Loucy (cell line): ENCODE results near the gene TOR3A.

Experiments used
- EZH2phosphoT487 ChIP-seq: fragments of 200-600 bp; IDR thresholded peaks from 2 replicates; pipeline ENCODE4 v1.6.1; 2018; ENCODE audit warnings: antibody characterized with exemption, mild to moderate bottlenecking, moderate library complexity, borderline replicate concordance
- TF ChIP-seq, protein P1 (sequence below): fragments of 200-600 bp; sonication (generic); conservative IDR thresholded peaks from 2 replicates; pipeline ENCODE4 v1.5.1; 2014; ENCODE audit warnings: mild to moderate bottlenecking, antibody characterized with exemption, low read length

DNA sequence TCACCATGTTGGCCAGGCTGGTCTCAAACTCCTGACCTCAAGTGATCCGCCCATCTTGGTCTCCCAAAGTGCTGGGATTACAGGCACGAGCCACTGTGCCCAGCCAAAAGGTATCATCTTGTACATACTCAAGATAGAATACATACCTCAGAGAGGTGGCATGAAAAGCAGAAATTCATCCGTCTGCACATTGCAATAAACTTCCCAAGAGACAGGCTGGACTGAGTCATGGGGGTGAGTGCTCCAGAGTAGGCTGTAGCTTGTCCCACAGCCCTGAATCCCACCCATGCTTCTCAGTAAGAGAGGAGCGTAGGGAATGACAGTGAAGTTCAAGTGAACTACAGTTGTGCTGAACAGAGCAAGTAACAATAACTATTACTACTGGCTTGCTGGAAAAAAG is 19.7 kb downstream of the TOR3A start:
- TF ChIP-seq, protein P1, sequence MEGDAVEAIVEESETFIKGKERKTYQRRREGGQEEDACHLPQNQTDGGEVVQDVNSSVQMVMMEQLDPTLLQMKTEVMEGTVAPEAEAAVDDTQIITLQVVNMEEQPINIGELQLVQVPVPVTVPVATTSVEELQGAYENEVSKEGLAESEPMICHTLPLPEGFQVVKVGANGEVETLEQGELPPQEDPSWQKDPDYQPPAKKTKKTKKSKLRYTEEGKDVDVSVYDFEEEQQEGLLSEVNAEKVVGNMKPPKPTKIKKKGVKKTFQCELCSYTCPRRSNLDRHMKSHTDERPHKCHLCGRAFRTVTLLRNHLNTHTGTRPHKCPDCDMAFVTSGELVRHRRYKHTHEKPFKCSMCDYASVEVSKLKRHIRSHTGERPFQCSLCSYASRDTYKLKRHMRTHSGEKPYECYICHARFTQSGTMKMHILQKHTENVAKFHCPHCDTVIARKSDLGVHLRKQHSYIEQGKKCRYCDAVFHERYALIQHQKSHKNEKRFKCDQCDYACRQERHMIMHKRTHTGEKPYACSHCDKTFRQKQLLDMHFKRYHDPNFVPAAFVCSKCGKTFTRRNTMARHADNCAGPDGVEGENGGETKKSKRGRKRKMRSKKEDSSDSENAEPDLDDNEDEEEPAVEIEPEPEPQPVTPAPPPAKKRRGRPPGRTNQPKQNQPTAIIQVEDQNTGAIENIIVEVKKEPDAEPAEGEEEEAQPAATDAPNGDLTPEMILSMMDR, result no peak
- no peak for TF ChIP-seq EZH2phosphoT487
